NCI-H1694 (cell line): Measurements from ENCODE around the gene PCDHB13.
A peak's percentile ranks its signal among the peaks of the same experiment; 100 is the strongest.
"Not testable (repeated sequence)": the region's sequence is repeated elsewhere in the genome, so short reads cannot be mapped to it uniquely, and the experiment has no call there.

Experiments used
- DNase-seq: peaks from one replicate; lab custom pipeline; 2025; lab: John Stamatoyannopoulos, UW

Gene PCDHB13

GRCh38 chr5:141201646-141202045 lies 12.1 kb upstream of the PCDHB13 start:
- not testable (repeated sequence) for DNase-seq

GRCh38 chr5:141208478-141208877 lies 5.2 kb upstream of the PCDHB13 start, which contains the start of gene PCDHB12:
Gene PCDHB12, plus strand, starts transcription at chr5:141208719. Its CDS starts 189 bp downstream, at chr5:141208908.
- no peak for DNase-seq

GRCh38 chr5:141210281-141210680 lies 3.4 kb upstream of the PCDHB13 start:
- DNase-seq, result not testable (repeated sequence)

GRCh38 chr5:141210849-141211248 lies 2.9 kb upstream of the PCDHB13 start:
- not testable (repeated sequence) for DNase-seq

GRCh38 chr5:141214583-141214982 lies 864 bp downstream of the PCDHB13 start:
- not testable (repeated sequence) for DNase-seq

GRCh38 chr5:141215504-141215903 lies 1.8 kb downstream of the PCDHB13 start:
- not testable (repeated sequence) for DNase-seq

GRCh38 chr5:141216035-141216434 lies 2.3 kb downstream of the PCDHB13 start:
- DNase-seq, result not testable (repeated sequence)

- peak; percentile 16 for DNase-seq
Measured at GRCh38 chr5:141223112-141223783, 9.5 kb downstream of the PCDHB13 start, which contains the start of gene PCDHB14. Gene PCDHB14, plus strand, starts transcription at chr5:141223343. Its CDS starts 163 bp downstream, at chr5:141223506.

- not testable (repeated sequence) for DNase-seq
Measured at GRCh38 chr5:141224844-141225243, 11.1 kb downstream of the PCDHB13 start.

- not testable (repeated sequence) for DNase-seq
Measured at GRCh38 chr5:141225421-141225820, 11.7 kb downstream of the PCDHB13 start.

GRCh38 chr5:141234109-141234667 lies 20.5 kb downstream of the PCDHB13 start:
- no peak for DNase-seq

- DNase-seq, result not testable (repeated sequence)
Measured at GRCh38 chr5:141235922-141236321, 22.2 kb downstream of the PCDHB13 start.

- no peak for DNase-seq
Measured at GRCh38 chr5:141236516-141237313, 23.0 kb downstream of the PCDHB13 start.

GRCh38 chr5:141241496-141241895 lies 27.8 kb downstream of the PCDHB13 start:
- DNase-seq, result no peak

GRCh38 chr5:141245250-141245717 lies 31.6 kb downstream of the PCDHB13 start, which contains the start of gene PCDHB15:
Gene PCDHB15, plus strand, starts transcription at chr5:141245395. Its CDS starts 184 bp downstream, at chr5:141245579.
- no peak for DNase-seq

- DNase-seq, result not testable (repeated sequence)
Measured at GRCh38 chr5:141246971-141247370, 33.3 kb downstream of the PCDHB13 start.

GRCh38 chr5:141247434-141247833 lies 33.7 kb downstream of the PCDHB13 start:
- not testable (repeated sequence) for DNase-seq

- DNase-seq, result no peak
Measured at GRCh38 chr5:141250576-141250975, 36.9 kb downstream of the PCDHB13 start.

- DNase-seq, result no peak
Measured at GRCh38 chr5:141258464-141258863, 44.7 kb downstream of the PCDHB13 start.

- no peak for DNase-seq
Measured at GRCh38 chr5:141258948-141259347, 45.2 kb downstream of the PCDHB13 start.

- no peak for DNase-seq
Measured at GRCh38 chr5:141260458-141261237, 46.9 kb downstream of the PCDHB13 start.

- DNase-seq, result no peak
Measured at GRCh38 chr5:141261238-141261546, 47.5 kb downstream of the PCDHB13 start.
